ENCODE measurements around the gene DNMT1. TPM values are rescaled to one million over a fixed set of nuclear protein-coding genes. Genes with fewer than 3 reads are reported as not detected.

The DNMT1 gene
- total and polyA plus RNA-seq, 2 donors (not counting 1 experiment from before 2014, with no cell fraction given) = 53.0 to 119 TPM

- Histone ChIP-seq H3K27me3 (replicated peaks in 1 of 4; ENCODE audit: control extremely low read depth in 1 of 4, control insufficient read depth in 3 of 4, insufficient read depth in 4 of 4, low read length in 3 of 4) (no peaks in the 10 kb centered on the region), H3K4me2 (replicated peaks; ENCODE audit: low read depth, low read length, poor library complexity, severe bottlenecking) (no peak overlapping the region), H2AFZ (ENCODE audit: insufficient read depth, low read depth, low read length, poor library complexity, severe bottlenecking) (no peak overlapping the region), H3K36me3 (replicated peaks in 1 of 2; ENCODE audit: control extremely low read depth in 1 of 2, control insufficient read depth in 1 of 2, extremely low read depth in 1 of 2, insufficient read depth in 2 of 2, low read length in 1 of 2) (no peaks in the 10 kb centered on the region), H3K4me3 (ENCODE audit: control extremely low read depth in 1 of 5, extremely low read depth in 1 of 5, insufficient read depth in 1 of 5, low read depth in 2 of 5, low read length in 4 of 5) (no peak overlapping the region), H4K20me1 (ENCODE audit: control insufficient read depth, insufficient read depth, low read length, poor library complexity, severe bottlenecking) (no peaks in the 10 kb centered on the region), H3K9me3 (ENCODE audit: control extremely low read depth in 1 of 3, control insufficient read depth in 2 of 3, insufficient read depth in 1 of 3, low read length in 2 of 3) (no peaks in the 10 kb centered on the region), H3K79me2 (ENCODE audit: control insufficient read depth, insufficient read depth, low read length) (peaks cover 10% of the 10 kb centered on the region), H3K4me1 (ENCODE audit: control insufficient read depth in 2 of 2, insufficient read depth in 2 of 2, low read length in 2 of 2) (peaks cover 18 to 37% of the 10 kb centered on the region in 2 donors), H3K9ac (ENCODE audit: low read length) (no peak overlapping the region), H3K27ac (ENCODE audit: low read length in 2 of 2) (no peak overlapping the region)
- TF ChIP-seq EZH2 (IDR thresholded peaks at IDR 0.05; ENCODE audit: borderline replicate concordance, insufficient read depth, low read depth, low read length, poor library complexity, severe bottlenecking) = no peak
- no peak for TF ChIP-seq CTCF (IDR thresholded peaks at IDR 0.05)
- no peaks in the 10 kb centered on the region for H3K9me3 Mint-ChIP-seq (ENCODE audit: insufficient read depth)
- peak overlapping the region; percentile 78 for H3K4me3 Mint-ChIP-seq
- no peaks in the 10 kb centered on the region for H3K27me3 Mint-ChIP-seq
- DNase-seq (no peak), ATAC-seq (ENCODE audit: low read depth) (no peak)
- H3K4me1 Mint-ChIP-seq = peaks cover 33% of the 10 kb centered on the region
- ChIA-PET POLR2A (interaction anchor here (0.6 to 0.7 kb wide), 2 partner anchors 91 to 106 kb away, joined by 3 to 13 read pairs; no protein-coding TSS in a partner anchor), CTCF (interaction anchor here (1.0 to 13.7 kb wide), 7 partner anchors 10 to 298 kb away, joined by 3 to 236 read pairs (median 4); partner anchors contain the start of gene MRPL4)
- intact Hi-C loops (cut with micrococcal nuclease) = no loop called here
- H3K27ac Mint-ChIP-seq = no peak overlapping the region
- 47% methylated on average over 3 of the region's 5 CpGs for WGBS (ENCODE audit: insufficient coverage)
These were observed 33.6 kb upstream of the DNMT1 start for GRCh38 chr19:10228393-10228792.

GRCh38 chr19:10227026-10227971, 32.5 kb upstream of the DNMT1 start:
- no peak overlapping the region for H3K9ac ChIP-seq (ENCODE audit: low read length)
- peaks cover 10% of the 10 kb centered on the region for H3K79me2 ChIP-seq (ENCODE audit: control insufficient read depth, insufficient read depth, low read length)
- DNase-seq (no peak), ATAC-seq (ENCODE audit: low read depth) (no peak)
- H4K20me1 ChIP-seq (ENCODE audit: control insufficient read depth, insufficient read depth, low read length, poor library complexity, severe bottlenecking) = no peaks in the 10 kb centered on the region
- H3K27ac ChIP-seq (ENCODE audit: low read length in 2 of 2) = no peak overlapping the region
- Mint-ChIP-seq H3K9me3 (ENCODE audit: insufficient read depth) (no peaks in the 10 kb centered on the region), H3K4me3 (no peak overlapping the region), H3K27me3 (no peaks in the 10 kb centered on the region), H3K4me1 (peaks cover 28% of the 10 kb centered on the region), H3K27ac (no peak overlapping the region)
- intact Hi-C loops (cut with micrococcal nuclease) = no loop called here
- H3K4me3 ChIP-seq (ENCODE audit: control extremely low read depth in 1 of 5, extremely low read depth in 1 of 5, insufficient read depth in 1 of 5, low read depth in 2 of 5, low read length in 4 of 5) = no peak overlapping the region
- no peak for TF ChIP-seq CTCF (IDR thresholded peaks at IDR 0.05)
- no peak for TF ChIP-seq EZH2 (IDR thresholded peaks at IDR 0.05; ENCODE audit: borderline replicate concordance, insufficient read depth, low read depth, low read length, poor library complexity, severe bottlenecking)
- CTCF ChIA-PET = interaction anchor here (0.5 to 13.7 kb wide), 5 partner anchors 9 to 108 kb away, joined by 3 to 236 read pairs (median 3); partner anchors contain the start of genes EIF3G and MRPL4
- no peaks in the 10 kb centered on the region for H3K27me3 ChIP-seq (replicated peaks in 1 of 4; ENCODE audit: control extremely low read depth in 1 of 4, control insufficient read depth in 3 of 4, insufficient read depth in 4 of 4, low read length in 3 of 4)
- POLR2A ChIA-PET = interaction anchor here (0.6 kb wide), 1 partner anchor 23 kb away, joined by 3 read pairs; no protein-coding TSS in a partner anchor
- no peaks in the 10 kb centered on the region for H3K9me3 ChIP-seq (ENCODE audit: control extremely low read depth in 1 of 3, control insufficient read depth in 2 of 3, insufficient read depth in 1 of 3, low read length in 2 of 3)
- H3K4me2 ChIP-seq (replicated peaks; ENCODE audit: low read depth, low read length, poor library complexity, severe bottlenecking) = no peak overlapping the region
- H3K4me1 ChIP-seq (ENCODE audit: control insufficient read depth in 2 of 2, insufficient read depth in 2 of 2, low read length in 2 of 2) = peaks cover 18 to 35% of the 10 kb centered on the region in 2 donors
- WGBS (ENCODE audit: insufficient coverage) = 92% methylated on average over 19 of the region's 28 CpGs
- no peaks in the 10 kb centered on the region for H3K36me3 ChIP-seq (replicated peaks in 1 of 2; ENCODE audit: control extremely low read depth in 1 of 2, control insufficient read depth in 1 of 2, extremely low read depth in 1 of 2, insufficient read depth in 2 of 2, low read length in 1 of 2)
- no peak overlapping the region for H2AFZ ChIP-seq (ENCODE audit: insufficient read depth, low read depth, low read length, poor library complexity, severe bottlenecking)
